ENCODE measurements around the gene PIK3C2G.

Gene PIK3C2G

DNA sequence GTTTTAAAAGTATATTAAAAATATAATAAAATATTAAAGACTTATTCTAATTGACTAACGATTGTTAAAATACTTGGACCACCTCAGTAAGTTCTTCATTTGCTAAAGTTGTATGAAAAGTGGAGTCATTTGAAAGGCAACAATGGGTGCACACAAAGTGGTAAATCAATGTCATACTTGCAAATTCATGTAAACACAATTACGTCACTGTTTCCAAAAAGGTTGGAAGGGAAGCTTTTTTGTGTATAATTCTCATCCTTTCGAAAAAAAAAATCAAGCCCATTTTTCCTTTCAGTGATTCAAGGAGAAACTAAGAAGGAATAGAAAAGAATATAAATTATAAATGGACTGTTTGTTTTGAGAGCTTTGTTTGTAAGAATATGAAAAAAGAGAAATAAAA is 166.2 kb downstream of the PIK3C2G start:
- DNase-seq, result no peak

DNA sequence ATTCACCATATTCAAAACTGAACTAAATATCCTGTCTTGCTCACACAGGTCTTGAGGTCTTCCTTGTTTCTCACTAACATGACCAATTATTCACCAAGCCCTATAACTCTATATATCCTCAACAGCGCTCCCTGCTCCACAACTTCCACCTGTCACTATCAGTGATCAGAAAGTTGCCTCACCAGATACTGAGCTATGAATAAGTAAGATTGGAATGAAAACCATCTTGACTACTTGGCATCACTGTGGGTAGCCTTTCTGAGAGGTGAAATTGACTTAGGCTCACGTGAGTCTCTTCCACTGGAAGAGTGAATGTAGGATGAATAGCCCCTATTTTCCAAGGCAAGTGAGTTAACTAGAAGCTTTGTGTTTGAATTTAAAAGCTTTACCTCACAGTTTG is 167.1 kb downstream of the PIK3C2G start:
- DNase-seq, result no peak

DNA sequence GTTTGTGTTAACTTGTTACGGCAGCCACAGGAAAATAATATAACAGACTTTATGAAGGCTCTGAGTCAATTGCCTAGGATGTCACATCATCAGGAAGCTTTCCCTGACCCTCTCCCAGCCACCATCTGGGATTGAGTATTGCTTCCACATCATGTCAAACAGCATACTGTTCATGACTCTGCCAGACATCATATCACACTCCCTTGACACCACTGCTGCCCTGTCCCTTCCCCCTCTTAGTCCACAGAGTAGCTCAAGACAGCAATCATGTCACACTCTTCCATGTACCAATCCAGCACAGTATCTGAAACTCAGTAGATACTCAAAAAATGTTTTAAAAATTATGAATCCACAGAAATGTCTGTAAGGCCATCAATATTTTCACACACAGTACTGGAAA is 168.0 kb downstream of the PIK3C2G start:
- no peak for DNase-seq

DNA sequence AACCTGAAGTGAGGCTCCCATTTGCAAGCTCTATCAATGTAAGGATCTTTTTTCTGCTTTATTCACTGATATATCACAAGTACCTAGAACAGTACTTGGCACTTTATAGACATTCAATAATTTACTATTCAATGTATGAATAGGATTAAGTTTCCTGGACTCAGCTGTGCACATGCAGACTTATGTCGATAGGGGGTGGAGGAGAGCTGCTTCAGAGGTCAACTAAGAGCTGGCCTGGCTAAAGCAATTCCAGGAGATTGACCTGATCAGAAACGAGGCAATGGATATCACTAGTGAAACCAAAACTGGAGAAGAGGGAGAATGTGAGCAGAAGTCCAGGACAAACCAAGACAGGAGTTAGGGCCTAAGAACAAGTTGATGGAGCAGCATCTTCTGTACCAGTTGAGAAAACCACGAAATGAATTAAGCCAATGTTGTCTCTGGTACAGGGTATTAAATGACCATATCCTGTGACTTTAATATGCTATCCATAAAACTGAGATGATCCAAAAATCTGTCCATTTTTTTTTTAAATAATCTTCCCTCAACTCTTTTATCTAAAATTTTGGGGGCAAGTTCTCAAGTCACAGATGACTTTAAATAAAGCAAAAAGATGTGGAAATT is 169.2 kb downstream of the PIK3C2G start:
- DNase-seq, result no peak

DNA sequence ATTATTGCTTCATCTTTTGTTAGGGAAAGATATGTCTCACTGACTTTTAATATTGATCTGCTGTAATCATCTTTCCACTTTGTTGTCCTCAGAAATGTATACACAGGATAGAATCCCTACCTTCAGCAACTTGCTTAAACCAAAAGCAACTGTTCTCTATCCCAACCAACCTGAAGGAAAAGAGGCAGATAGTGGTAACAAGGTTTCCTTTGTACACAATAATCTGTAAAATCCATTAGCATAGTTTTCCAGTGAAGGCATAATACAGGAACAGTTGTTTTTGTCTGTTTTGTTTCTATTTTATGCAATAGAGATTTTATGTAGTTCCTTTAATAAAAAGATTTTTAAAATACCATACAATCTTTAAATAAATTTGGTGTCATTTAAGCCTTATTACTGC is 170.5 kb downstream of the PIK3C2G start:
- DNase-seq, result no peak

DNA sequence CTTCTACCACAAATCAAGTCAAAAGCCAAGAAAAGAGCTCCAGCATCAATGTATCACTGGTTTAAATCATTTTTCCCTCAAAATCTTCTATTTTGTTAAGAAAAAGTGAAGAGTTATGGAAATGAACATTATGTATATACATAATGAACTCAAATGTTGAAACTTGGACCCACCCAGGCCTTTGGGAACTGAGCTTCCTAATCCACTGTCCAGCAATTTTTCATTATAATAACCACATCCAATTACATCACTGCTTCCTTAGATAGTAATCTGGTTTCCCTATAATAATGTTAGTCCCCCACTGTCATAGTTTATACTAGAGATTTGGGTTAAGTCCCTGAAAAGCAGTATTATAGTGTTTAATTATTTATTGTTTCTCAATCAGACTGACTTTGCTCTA is 170.9 kb downstream of the PIK3C2G start:
- no peak for DNase-seq

GRCh38 chr12:18436170-18436569 is 174.9 kb downstream of the PIK3C2G start:
- no peak for DNase-seq

DNA sequence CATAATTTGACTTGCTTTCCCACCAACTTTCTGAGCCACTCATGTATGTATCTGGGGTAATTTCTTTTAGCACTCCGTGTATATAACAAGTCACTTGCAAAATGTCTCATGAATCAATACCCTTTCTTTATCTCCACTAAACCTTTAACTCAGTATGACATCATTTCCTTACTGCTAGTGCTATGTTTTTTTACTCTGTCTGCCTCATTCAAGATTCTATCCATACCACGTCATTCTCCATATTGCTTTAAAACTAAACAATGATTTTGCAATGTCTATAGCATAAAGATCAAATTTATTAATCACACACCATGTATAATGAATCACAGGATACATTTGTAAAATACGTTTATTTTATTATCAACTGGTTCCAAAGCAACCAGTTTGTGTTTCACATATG is 178.2 kb downstream of the PIK3C2G start:
- DNase-seq, result no peak

- DNase-seq, result no peak
Observed at GRCh38 chr12:18443768-18444437, 182.6 kb downstream of the PIK3C2G start.

DNA sequence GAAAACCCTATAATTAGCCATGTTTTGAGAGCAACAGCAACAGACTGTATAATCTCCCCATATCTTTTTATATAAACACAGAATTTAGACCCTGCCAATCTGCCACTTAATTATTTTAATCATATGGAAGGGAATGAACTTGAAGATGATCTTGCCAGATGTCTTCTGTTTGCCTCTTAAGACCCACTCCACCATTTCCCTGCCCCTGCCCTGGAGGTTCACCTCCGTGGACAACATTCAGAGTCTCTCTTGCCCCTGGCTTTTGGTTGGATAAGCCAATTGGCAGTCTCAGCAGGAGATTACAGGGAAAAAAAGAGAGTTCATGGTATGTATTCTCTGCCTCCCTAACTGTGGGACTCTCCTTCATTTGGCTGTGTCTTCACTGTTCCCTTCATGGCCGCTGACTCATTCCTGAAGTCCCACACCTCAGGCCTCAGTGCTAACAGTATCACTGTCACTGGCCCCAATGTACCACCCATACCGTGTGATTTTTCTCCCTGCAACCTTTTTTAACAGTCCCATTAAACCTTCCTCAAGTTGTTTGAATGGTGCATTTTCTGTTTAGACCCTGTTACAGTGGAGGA is 184.8 kb downstream of the PIK3C2G start:
- no peak for DNase-seq

GRCh38 chr12:18454330-18454729 is 193.0 kb downstream of the PIK3C2G start:
- no peak for DNase-seq

DNA sequence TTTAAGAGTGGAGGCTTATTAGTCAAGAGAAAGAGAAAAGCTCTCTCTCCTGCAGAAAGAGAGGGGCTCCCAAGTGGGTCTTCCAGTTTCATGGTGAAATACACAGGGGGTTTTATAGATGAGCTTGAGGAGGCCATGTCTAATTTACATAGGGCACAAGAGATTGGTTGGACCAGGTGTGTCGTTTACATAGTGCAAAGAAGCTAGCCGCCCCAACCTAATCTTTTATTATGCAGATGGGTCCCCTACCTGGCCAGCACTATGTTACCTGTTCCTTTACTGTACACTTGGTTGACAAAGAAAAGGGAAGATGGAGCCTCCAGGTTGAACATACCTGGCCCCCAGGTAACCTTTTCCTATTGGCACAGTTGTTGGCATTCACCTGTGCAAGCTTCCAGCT is 195.0 kb downstream of the PIK3C2G start:
- DNase-seq, result no peak

DNA sequence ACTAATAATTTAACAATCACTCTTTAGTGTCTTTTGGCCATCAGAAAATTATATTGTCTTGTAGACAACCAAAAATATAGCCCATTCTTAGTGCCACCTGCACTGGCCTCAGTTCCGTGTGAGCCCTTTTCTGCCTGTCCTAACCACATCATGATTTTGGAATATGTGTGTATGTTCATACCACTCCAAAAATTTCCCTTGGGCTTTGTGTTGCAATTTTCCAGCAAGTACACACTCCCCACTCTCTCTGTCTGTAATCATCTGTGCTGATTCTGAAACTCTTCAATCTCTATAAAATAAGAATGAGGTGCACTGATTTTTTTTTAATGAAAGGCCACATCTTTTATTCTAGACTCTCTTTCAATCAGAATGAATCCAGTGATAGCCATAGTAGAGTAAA is 196.0 kb downstream of the PIK3C2G start:
- DNase-seq, result no peak

DNA sequence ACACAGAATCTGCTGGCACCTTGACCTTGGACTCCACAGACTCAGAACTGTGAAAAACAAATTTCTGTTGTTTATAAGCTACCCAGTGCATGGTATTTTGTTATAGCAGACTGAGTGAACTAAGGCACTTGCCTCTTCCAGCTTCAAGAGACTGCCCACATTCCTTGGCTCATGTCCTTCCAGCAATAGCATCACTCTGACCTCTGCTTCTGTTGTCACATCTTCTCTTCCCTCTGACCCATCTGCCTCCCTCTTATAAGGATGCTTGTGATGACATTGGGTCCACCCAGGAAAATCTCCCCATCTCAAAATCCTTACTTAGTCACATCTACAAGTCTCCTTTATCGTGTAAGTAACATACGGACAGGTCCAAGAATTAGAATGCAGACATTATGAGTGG is 200.4 kb downstream of the PIK3C2G start:
- DNase-seq, result no peak

GRCh38 chr12:18462442-18462841 is 201.1 kb downstream of the PIK3C2G start:
- no peak for DNase-seq

- no peak for DNase-seq
Observed at GRCh38 chr12:18467620-18468245, 206.4 kb downstream of the PIK3C2G start.

- DNase-seq, result no peak
Observed at GRCh38 chr12:18468246-18469075, 207.1 kb downstream of the PIK3C2G start.

GRCh38 chr12:18470251-18470650 is 208.9 kb downstream of the PIK3C2G start:
- DNase-seq, result no peak

GRCh38 chr12:18472304-18472703 is 211.0 kb downstream of the PIK3C2G start:
- DNase-seq, result no peak

GRCh38 chr12:18472806-18473205 is 211.5 kb downstream of the PIK3C2G start:
- DNase-seq, result no peak

DNA sequence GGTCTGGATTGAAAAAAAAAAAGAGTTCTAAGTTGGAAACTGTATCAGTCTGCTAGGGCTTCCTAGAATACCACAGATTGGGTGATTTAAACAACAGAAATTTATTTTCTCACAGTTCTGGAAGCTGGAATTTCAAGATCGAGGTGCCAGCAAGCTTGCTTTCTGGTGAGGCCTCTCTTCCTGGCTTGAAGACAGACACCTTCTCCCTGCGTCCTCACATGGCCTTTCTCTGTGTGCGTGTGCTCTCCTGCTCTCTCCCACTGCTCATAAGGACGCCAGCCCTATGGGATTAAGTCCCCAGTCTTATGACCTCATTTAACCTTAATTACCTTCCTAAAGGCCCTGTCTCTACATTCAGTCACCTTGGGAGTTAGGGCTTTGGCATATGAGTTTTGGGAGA is 215.5 kb downstream of the PIK3C2G start:
- no peak for DNase-seq

DNA sequence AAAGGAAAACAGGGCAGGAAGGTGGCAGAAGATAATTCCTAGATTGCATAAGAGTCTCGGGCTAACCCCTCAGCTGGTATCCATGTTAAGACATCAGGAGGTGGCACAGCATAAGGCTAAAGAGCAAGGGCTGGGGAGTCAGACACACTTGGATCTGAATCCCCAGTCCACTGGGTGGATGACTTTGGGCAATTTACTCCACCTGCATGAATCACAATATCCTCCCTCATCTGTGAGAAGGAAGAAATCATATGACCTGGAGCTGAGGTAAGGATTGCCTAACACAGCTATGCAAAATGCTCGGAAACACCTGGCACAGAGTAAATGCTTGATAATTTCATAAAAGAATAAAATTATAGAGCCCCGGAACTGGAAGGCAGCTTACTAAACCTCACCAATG is 217.9 kb downstream of the PIK3C2G start:
- DNase-seq, result no peak

DNA sequence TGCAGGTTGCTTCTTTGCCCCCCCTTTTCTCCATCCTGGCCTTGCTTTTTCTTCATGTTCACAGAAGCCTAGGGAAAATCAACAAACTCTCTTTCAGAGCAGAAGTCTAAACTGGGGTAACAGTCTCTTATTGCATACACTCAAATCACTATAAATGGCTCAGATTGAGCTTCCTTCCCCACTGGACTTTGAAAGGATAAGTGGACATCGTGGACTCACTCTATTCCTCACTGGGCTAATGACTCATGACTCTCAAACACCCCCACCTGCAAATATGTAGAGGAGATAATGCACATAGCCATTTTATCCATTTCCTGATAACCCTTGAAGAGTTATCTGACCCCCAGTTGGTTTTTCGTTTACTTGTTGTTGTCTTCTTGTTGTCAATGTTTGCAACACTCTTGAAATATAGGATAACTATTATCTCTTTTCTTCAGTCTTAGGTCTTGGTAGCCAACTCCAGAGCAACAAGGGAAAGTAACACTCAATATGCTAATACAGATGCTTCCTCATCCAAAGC is 221.3 kb downstream of the PIK3C2G start:
- DNase-seq, result no peak
